ENCODE data around the gene GLIPR1.
A peak's percentile ranks its signal among the peaks of the same experiment; 100 is the strongest.

The GLIPR1 gene

GRCh38 chr12:75480469-75480949 lies at the start of gene GLIPR1:
GLIPR1 (plus strand) TSS chr12:75480755; CDS start chr12:75480881, 126 bp downstream.
- no peak for TF ChIP-seq CTCF (IDR thresholded peaks at IDR 0.05)

GRCh38 chr12:75432924-75433323 lies 47.6 kb upstream of the GLIPR1 start:
- no peak for TF ChIP-seq CTCF (IDR thresholded peaks at IDR 0.05)

GRCh38 chr12:75437564-75437963 lies 43.0 kb upstream of the GLIPR1 start:
- TF ChIP-seq CTCF (IDR thresholded peaks at IDR 0.05): peak; percentile 28; the same call in 1 of the 2 replicates

- no peak for TF ChIP-seq CTCF (IDR thresholded peaks at IDR 0.05)
These were observed 42.3 kb upstream of the GLIPR1 start for GRCh38 chr12:75438059-75438754.

GRCh38 chr12:75439048-75439447 lies 41.5 kb upstream of the GLIPR1 start:
- no peak for TF ChIP-seq CTCF (IDR thresholded peaks at IDR 0.05)

- TF ChIP-seq CTCF (IDR thresholded peaks at IDR 0.05): no peak
These were observed 40.6 kb upstream of the GLIPR1 start for GRCh38 chr12:75439930-75440329.

- no peak for TF ChIP-seq CTCF (IDR thresholded peaks at IDR 0.05)
These were observed 36.8 kb upstream of the GLIPR1 start for GRCh38 chr12:75443709-75444108.

Data from LNCAP (cell line).